Measurements from ENCODE around the gene ASCL1.

ASCL1 gene

GRCh38 chr12:102917026-102917787 lies 40.3 kb upstream of the ASCL1 start, which contains the start of gene PAH:
Gene PAH (minus strand): TSS chr12:102917244. CDS start chr12:102917130, 114 bp downstream.
- Histone ChIP-seq H3K79me1 (replicated peaks; ENCODE audit: low read length, poor library complexity, severe bottlenecking) (no peaks in the 10 kb centered on the region), H3K9ac (ENCODE audit: low read length) (no peak within 1 kb of the TSS), H2AFZ (ENCODE audit: low read depth, low read length) (peak within 1 kb of the TSS; percentile 19), H3K4me3 (ENCODE audit: insufficient read depth in 1 of 2, low read depth in 1 of 2, low read length in 2 of 2) (peak within 1 kb of the TSS in 1 of 2 experiments; percentile 47), H3K4ac (ENCODE audit: low read depth in 1 of 2, low read length in 2 of 2) (no peak within 1 kb of the TSS), H2BK12ac (ENCODE audit: low read length in 2 of 2) (no peak within 1 kb of the TSS), H3K14ac (ENCODE audit: low read length in 2 of 2) (no peak within 1 kb of the TSS), H3K27ac (ENCODE audit: low read length, poor library complexity, severe bottlenecking) (no peak within 1 kb of the TSS), H2AK5ac (ENCODE audit: low read length, severe bottlenecking) (no peak within 1 kb of the TSS), H2BK120ac (ENCODE audit: low read depth, low read length) (no peak within 1 kb of the TSS), H4K91ac (ENCODE audit: low read length) (no peak within 1 kb of the TSS), H3K27me3 (ENCODE audit: control insufficient read depth in 1 of 2, insufficient read depth in 1 of 2, low read length in 2 of 2) (no peaks in the 10 kb centered on the region), H3K9me3 (ENCODE audit: control insufficient read depth, low read length) (no peaks in the 10 kb centered on the region), H2BK15ac (ENCODE audit: low read depth, poor library complexity, severe bottlenecking) (no peak within 1 kb of the TSS), H3K36me3 (ENCODE audit: control insufficient read depth in 1 of 2, insufficient read depth in 2 of 2, low read depth in 1 of 2, low read length in 2 of 2) (no peaks in the 10 kb centered on the region), H3K23ac (ENCODE audit: low read length in 2 of 2) (no peak within 1 kb of the TSS), H3K4me1 (ENCODE audit: control insufficient read depth, insufficient read depth, low read depth, low read length) (peaks cover 1% of the 10 kb centered on the region), H3K18ac (ENCODE audit: low read depth in 1 of 2, low read length in 2 of 2) (no peak within 1 kb of the TSS), H4K8ac (ENCODE audit: low read length) (no peak within 1 kb of the TSS), H3K4me2 (ENCODE audit: low read length, poor library complexity, severe bottlenecking) (no peak within 1 kb of the TSS), H2BK5ac (ENCODE audit: low read depth, low read length, poor library complexity, severe bottlenecking) (no peak within 1 kb of the TSS)
- WGBS, result 14% methylated on average over 22 of the region's 30 CpGs
- no peak for DNase-seq

- peaks cover 1% of the 10 kb centered on the region for H3K4me1 ChIP-seq (ENCODE audit: control insufficient read depth, insufficient read depth, low read depth, low read length)
- H3K79me1 ChIP-seq (replicated peaks; ENCODE audit: low read length, poor library complexity, severe bottlenecking), result no peaks in the 10 kb centered on the region
- H3K27ac ChIP-seq (ENCODE audit: low read length, poor library complexity, severe bottlenecking), result no peak overlapping the region
- no peak overlapping the region for H3K4ac ChIP-seq (ENCODE audit: low read depth in 1 of 2, low read length in 2 of 2)
- 28% methylated on average over 2 of the region's 2 CpGs for WGBS
- H2BK15ac ChIP-seq (ENCODE audit: low read depth, poor library complexity, severe bottlenecking), result no peak overlapping the region
- H3K14ac ChIP-seq (ENCODE audit: low read length in 2 of 2), result no peak overlapping the region
- no peaks in the 10 kb centered on the region for H3K27me3 ChIP-seq (ENCODE audit: control insufficient read depth in 1 of 2, insufficient read depth in 1 of 2, low read length in 2 of 2)
- H2AK5ac ChIP-seq (ENCODE audit: low read length, severe bottlenecking), result no peak overlapping the region
- no peak overlapping the region for H3K18ac ChIP-seq (ENCODE audit: low read depth in 1 of 2, low read length in 2 of 2)
- H2BK120ac ChIP-seq (ENCODE audit: low read depth, low read length), result no peak overlapping the region
- no peak overlapping the region for H2BK5ac ChIP-seq (ENCODE audit: low read depth, low read length, poor library complexity, severe bottlenecking)
- no peak overlapping the region for H3K4me2 ChIP-seq (ENCODE audit: low read length, poor library complexity, severe bottlenecking)
- no peak overlapping the region for H3K4me3 ChIP-seq (ENCODE audit: insufficient read depth in 1 of 2, low read depth in 1 of 2, low read length in 2 of 2)
- H2AFZ ChIP-seq (ENCODE audit: low read depth, low read length), result no peak overlapping the region
- no peak overlapping the region for H2BK12ac ChIP-seq (ENCODE audit: low read length in 2 of 2)
- H3K9ac ChIP-seq (ENCODE audit: low read length), result no peak overlapping the region
- no peak overlapping the region for H4K8ac ChIP-seq (ENCODE audit: low read length)
- H4K91ac ChIP-seq (ENCODE audit: low read length), result no peak overlapping the region
- H3K9me3 ChIP-seq (ENCODE audit: control insufficient read depth, low read length), result no peaks in the 10 kb centered on the region
- no peak for DNase-seq
- no peak overlapping the region for H3K23ac ChIP-seq (ENCODE audit: low read length in 2 of 2)
- H3K36me3 ChIP-seq (ENCODE audit: control insufficient read depth in 1 of 2, insufficient read depth in 2 of 2, low read depth in 1 of 2, low read length in 2 of 2), result no peaks in the 10 kb centered on the region
These were observed 38.6 kb upstream of the ASCL1 start for GRCh38 chr12:102918840-102919239.

GRCh38 chr12:102920271-102920670 lies 37.2 kb upstream of the ASCL1 start:
- Histone ChIP-seq H3K27me3 (ENCODE audit: control insufficient read depth in 1 of 2, insufficient read depth in 1 of 2, low read length in 2 of 2) (no peaks in the 10 kb centered on the region), H3K4me2 (ENCODE audit: low read length, poor library complexity, severe bottlenecking) (no peak overlapping the region), H3K79me1 (replicated peaks; ENCODE audit: low read length, poor library complexity, severe bottlenecking) (no peaks in the 10 kb centered on the region), H3K9ac (ENCODE audit: low read length) (no peak overlapping the region), H3K4ac (ENCODE audit: low read depth in 1 of 2, low read length in 2 of 2) (no peak overlapping the region), H3K36me3 (ENCODE audit: control insufficient read depth in 1 of 2, insufficient read depth in 2 of 2, low read depth in 1 of 2, low read length in 2 of 2) (no peaks in the 10 kb centered on the region), H2BK5ac (ENCODE audit: low read depth, low read length, poor library complexity, severe bottlenecking) (no peak overlapping the region), H3K9me3 (ENCODE audit: control insufficient read depth, low read length) (no peaks in the 10 kb centered on the region), H2BK12ac (ENCODE audit: low read length in 2 of 2) (no peak overlapping the region), H4K8ac (ENCODE audit: low read length) (no peak overlapping the region), H3K14ac (ENCODE audit: low read length in 2 of 2) (no peak overlapping the region), H4K91ac (ENCODE audit: low read length) (no peak overlapping the region), H3K23ac (ENCODE audit: low read length in 2 of 2) (no peak overlapping the region), H2BK15ac (ENCODE audit: low read depth, poor library complexity, severe bottlenecking) (no peak overlapping the region), H2AFZ (ENCODE audit: low read depth, low read length) (no peak overlapping the region), H2AK5ac (ENCODE audit: low read length, severe bottlenecking) (no peak overlapping the region), H2BK120ac (ENCODE audit: low read depth, low read length) (no peak overlapping the region), H3K4me1 (ENCODE audit: control insufficient read depth, insufficient read depth, low read depth, low read length) (peaks cover 1% of the 10 kb centered on the region), H3K27ac (ENCODE audit: low read length, poor library complexity, severe bottlenecking) (no peak overlapping the region), H3K4me3 (ENCODE audit: insufficient read depth in 1 of 2, low read depth in 1 of 2, low read length in 2 of 2) (no peak overlapping the region), H3K18ac (ENCODE audit: low read depth in 1 of 2, low read length in 2 of 2) (no peak overlapping the region)
- DNase-seq, result no peak

- H3K9ac ChIP-seq (ENCODE audit: low read length), result no peak overlapping the region
- no peak overlapping the region for H2BK12ac ChIP-seq (ENCODE audit: low read length in 2 of 2)
- no peak overlapping the region for H4K8ac ChIP-seq (ENCODE audit: low read length)
- H3K4me2 ChIP-seq (ENCODE audit: low read length, poor library complexity, severe bottlenecking), result no peak overlapping the region
- no peaks in the 10 kb centered on the region for H3K9me3 ChIP-seq (ENCODE audit: control insufficient read depth, low read length)
- H2BK120ac ChIP-seq (ENCODE audit: low read depth, low read length), result no peak overlapping the region
- H4K91ac ChIP-seq (ENCODE audit: low read length), result no peak overlapping the region
- no peak overlapping the region for H3K27ac ChIP-seq (ENCODE audit: low read length, poor library complexity, severe bottlenecking)
- no peak overlapping the region for H3K4ac ChIP-seq (ENCODE audit: low read depth in 1 of 2, low read length in 2 of 2)
- H2BK5ac ChIP-seq (ENCODE audit: low read depth, low read length, poor library complexity, severe bottlenecking), result no peak overlapping the region
- H2BK15ac ChIP-seq (ENCODE audit: low read depth, poor library complexity, severe bottlenecking), result no peak overlapping the region
- H3K36me3 ChIP-seq (ENCODE audit: control insufficient read depth in 1 of 2, insufficient read depth in 2 of 2, low read depth in 1 of 2, low read length in 2 of 2), result no peaks in the 10 kb centered on the region
- no peak overlapping the region for H3K23ac ChIP-seq (ENCODE audit: low read length in 2 of 2)
- no peak overlapping the region for H2AFZ ChIP-seq (ENCODE audit: low read depth, low read length)
- H3K18ac ChIP-seq (ENCODE audit: low read depth in 1 of 2, low read length in 2 of 2), result no peak overlapping the region
- H2AK5ac ChIP-seq (ENCODE audit: low read length, severe bottlenecking), result no peak overlapping the region
- H3K79me1 ChIP-seq (replicated peaks; ENCODE audit: low read length, poor library complexity, severe bottlenecking), result no peaks in the 10 kb centered on the region
- peaks cover 1% of the 10 kb centered on the region for H3K4me1 ChIP-seq (ENCODE audit: control insufficient read depth, insufficient read depth, low read depth, low read length)
- no peaks in the 10 kb centered on the region for H3K27me3 ChIP-seq (ENCODE audit: control insufficient read depth in 1 of 2, insufficient read depth in 1 of 2, low read length in 2 of 2)
- no peak overlapping the region for H3K4me3 ChIP-seq (ENCODE audit: insufficient read depth in 1 of 2, low read depth in 1 of 2, low read length in 2 of 2)
- no peak overlapping the region for H3K14ac ChIP-seq (ENCODE audit: low read length in 2 of 2)
- no peak for DNase-seq
These were observed 36.2 kb upstream of the ASCL1 start for GRCh38 chr12:102921240-102921639.
